Stomach (tissue), 9 donors: ENCODE measurements around the gene VWA8. TPM values are rescaled to one million over a fixed set of nuclear protein-coding genes. Genes with fewer than 3 reads are reported as not detected.
A peak's percentile ranks its signal among the peaks of the same experiment; 100 is the strongest.
"Not testable (repeated sequence)": the region's sequence is repeated elsewhere in the genome, so short reads cannot be mapped to it uniquely, and the experiment has no call there.

Experiments
- DNase-seq, 2 donors: peaks; one replicate each; pipeline versions ENCODE4 v3.0.0 to v3.0.0-alpha.2; 2013 to 2019
- H3K27ac ChIP-seq, 5 donors: fragments of 200-600 bp in 4 of 5; sonication (generic) in 4 of 5; one replicate each; pipeline ENCODE4 v1.5.1; 2013 to 2019; ENCODE audit warnings: mild to moderate bottlenecking in 1 of 5, moderate library complexity in 1 of 5
- H3K27me3 ChIP-seq, 3 donors: fragments of 200-600 bp; sonication (generic); one replicate each; pipeline ENCODE4 v1.5.1; 2017 to 2019; ENCODE audit warnings: mixed run types in 1 of 3
- H3K36me3 ChIP-seq, 4 donors: fragments of 200-600 bp; sonication (generic); 1 replicate in 3 of 4; 2 replicates in 1 of 4; pipeline ENCODE4 v1.5.1; 2016 to 2019
- H3K4me1 ChIP-seq, 4 donors: fragments of 200-600 bp; sonication (generic); one replicate each; pipeline ENCODE4 v1.5.1; 2016 to 2019
- H3K4me3 ChIP-seq, 4 donors: fragments of 200-600 bp; sonication (generic) in 3 of 4; one replicate each; pipeline ENCODE4 v1.5.1; 2016 to 2019; ENCODE audit warnings: mild to moderate bottlenecking in 1 of 4
- H3K9me3 ChIP-seq, 4 donors: fragments of 200-600 bp; sonication (generic); one replicate each; pipeline ENCODE4 v1.5.1; 2016 to 2019
- EP300 ChIP-seq: sonication (generic); formaldehyde crosslinking; IDR thresholded peaks from one replicate; pipeline ENCODE4 v1.6.1; 2017; ENCODE audit warnings: antibody characterized with exemption
- POLR2A ChIP-seq, 4 donors: fragments of 450-650 bp; IDR thresholded peaks; one replicate each; pipeline ENCODE4 v1.6.1; 2016; ENCODE audit warnings: antibody characterized with exemption in 4 of 4, control low read depth in 2 of 4, mild to moderate bottlenecking in 1 of 4, moderate library complexity in 1 of 4
- POLR2AphosphoS5 ChIP-seq, 3 donors: sonication (generic); formaldehyde crosslinking; IDR thresholded peaks; one replicate each; pipeline ENCODE4 v1.6.1; 2016; ENCODE audit warnings: antibody characterized with exemption in 3 of 3
- WGBS, 5 donors: extraction: QIAGEN DNeasy Blood & Tissue Kit in 3 of 5; methylation state at CpG; one replicate each; pipeline versions ENCODE4 v1.1.5 to v1.1.7; 2013 to 2018; 5-methylcytosine and 5-hydroxymethylcytosine counted together
- intact Hi-C: fragments of 100-400 bp; cut with DNase I; formaldehyde crosslinking; loops from one replicate; pipeline ENCODE4 v1.15.1; 2023; ENCODE audit warnings: low total_unique reads
- polyA plus RNA-seq, 3 donors: library from polyadenylated mRNA; stranded (reverse); fragments of 200-250 nt; gene quantifications; one replicate each; pipeline ENCODE4 v1.2.3, GENCODE V29; 2013
- total RNA-seq, 5 donors: library from RNA; depleted of rRNA; stranded (reverse); fragments of >200 nt; gene quantifications; one replicate each; pipeline versions ENCODE4 v1.1.0 to v1.2.3, GENCODE V29; 2014 to 2016
- TF ChIP-seq, protein P1 (sequence below), 7 experiments: fragments of 450-650 bp in 4 of 7; fragments of 200-600 bp in 3 of 7; sonication (generic) in 3 of 7; IDR thresholded peaks; one replicate each; pipeline ENCODE4 v1.5.1; 2016 to 2019; ENCODE audit warnings: antibody characterized with exemption in 7 of 7, control low read depth in 2 of 7, mild to moderate bottlenecking in 1 of 7
- donor health status: healthy with polysubstance abuse.
- donor health status: Bipolar disorder and iron deficiency.
- donor health status: healthy.

The VWA8 gene
- total and polyA plus RNA-seq, 8 donors: 3.3 to 99.2 (median 25.4) TPM

DNA sequence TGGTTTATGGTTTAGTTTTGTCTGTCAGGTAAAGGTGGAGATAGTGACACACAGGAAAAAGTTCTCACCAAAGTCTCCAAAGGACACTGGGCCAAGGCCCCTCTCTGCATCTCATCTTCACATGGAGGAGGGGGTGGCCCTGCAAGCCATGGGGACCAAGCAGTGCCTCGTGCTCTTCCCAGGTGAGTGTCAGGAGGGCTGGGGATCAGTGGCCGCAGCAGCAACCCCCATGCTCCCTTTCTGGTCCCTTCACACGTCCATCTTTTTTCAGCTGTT is 415.5 kb downstream of the VWA8 start:
- TF ChIP-seq POLR2AphosphoS5 (IDR thresholded peaks at IDR 0.05) (no peak), EP300 (no peak), POLR2A (IDR thresholded peaks at IDR 0.05) (no peak)
- TF ChIP-seq, protein P1, sequence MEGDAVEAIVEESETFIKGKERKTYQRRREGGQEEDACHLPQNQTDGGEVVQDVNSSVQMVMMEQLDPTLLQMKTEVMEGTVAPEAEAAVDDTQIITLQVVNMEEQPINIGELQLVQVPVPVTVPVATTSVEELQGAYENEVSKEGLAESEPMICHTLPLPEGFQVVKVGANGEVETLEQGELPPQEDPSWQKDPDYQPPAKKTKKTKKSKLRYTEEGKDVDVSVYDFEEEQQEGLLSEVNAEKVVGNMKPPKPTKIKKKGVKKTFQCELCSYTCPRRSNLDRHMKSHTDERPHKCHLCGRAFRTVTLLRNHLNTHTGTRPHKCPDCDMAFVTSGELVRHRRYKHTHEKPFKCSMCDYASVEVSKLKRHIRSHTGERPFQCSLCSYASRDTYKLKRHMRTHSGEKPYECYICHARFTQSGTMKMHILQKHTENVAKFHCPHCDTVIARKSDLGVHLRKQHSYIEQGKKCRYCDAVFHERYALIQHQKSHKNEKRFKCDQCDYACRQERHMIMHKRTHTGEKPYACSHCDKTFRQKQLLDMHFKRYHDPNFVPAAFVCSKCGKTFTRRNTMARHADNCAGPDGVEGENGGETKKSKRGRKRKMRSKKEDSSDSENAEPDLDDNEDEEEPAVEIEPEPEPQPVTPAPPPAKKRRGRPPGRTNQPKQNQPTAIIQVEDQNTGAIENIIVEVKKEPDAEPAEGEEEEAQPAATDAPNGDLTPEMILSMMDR (IDR thresholded peaks at IDR 0.05): no peak
- Histone ChIP-seq H3K27ac (no peak overlapping the region), H3K4me1 (peaks cover 0 to 8% (median 3%) of the 10 kb centered on the region in 4 donors), H3K27me3 (no peaks in the 10 kb centered on the region), H3K36me3 (no peaks in the 10 kb centered on the region), H3K9me3 (no peaks in the 10 kb centered on the region), H3K4me3 (no peak overlapping the region)
- intact Hi-C loops: no loop called here
- DNase-seq: no peak
- WGBS, 5 donors: 60 to 65% (median 60%) methylated on average over 3 of the region's 3 CpGs

DNA sequence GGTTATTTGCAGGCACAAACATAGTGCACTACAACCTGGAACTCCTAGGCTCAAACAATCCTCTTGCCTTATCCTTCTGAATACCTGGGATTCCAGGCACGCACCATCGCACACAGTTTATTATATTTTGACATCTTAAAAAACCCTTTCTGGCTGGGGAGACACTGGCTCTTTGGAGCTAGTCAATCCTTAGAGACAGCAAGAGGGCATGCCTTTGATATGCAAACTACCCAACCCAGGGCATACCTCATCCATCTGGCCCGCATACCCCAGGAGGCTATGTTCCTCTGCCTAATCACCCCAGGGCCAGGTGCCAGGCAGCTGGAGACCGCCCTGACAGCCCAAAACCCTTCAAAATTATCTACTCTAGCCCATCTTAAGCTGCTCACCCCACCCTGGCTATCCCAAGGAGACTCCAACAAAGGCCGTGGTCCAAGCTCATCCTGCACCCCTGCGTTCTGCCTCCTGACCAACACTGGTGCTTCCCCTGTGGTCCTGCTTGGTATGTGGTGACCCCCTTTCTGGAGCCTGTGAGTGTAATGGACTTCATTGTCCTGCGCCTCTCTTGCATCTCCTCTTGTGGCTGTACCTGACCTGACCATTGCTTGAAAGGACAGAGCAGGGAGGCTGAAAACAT is 417.1 kb downstream of the VWA8 start:
- intact Hi-C loops: no loop called here
- DNase-seq: no peak

DNA sequence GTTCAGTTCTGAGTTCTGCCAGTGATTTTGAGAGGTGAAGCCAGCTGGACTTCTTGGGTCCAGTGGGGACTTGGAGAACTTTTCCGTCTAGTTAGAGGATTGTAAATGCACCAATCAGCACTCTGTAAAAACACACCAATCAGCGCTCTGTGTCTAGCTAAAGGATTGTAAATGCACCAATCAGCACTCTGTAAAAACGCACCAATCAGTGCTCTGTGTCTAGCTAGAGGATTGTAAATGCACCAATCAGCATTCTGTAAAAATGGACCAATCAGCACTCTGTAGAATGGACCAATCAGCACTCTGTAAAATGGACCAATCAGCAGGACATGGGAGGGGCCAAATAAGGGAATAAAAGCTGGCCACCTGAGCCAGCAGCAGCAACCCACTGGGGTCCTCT is 418.1 kb downstream of the VWA8 start:
- H3K4me3 ChIP-seq, intact Hi-C loops, H3K27me3 ChIP-seq, H3K9me3 ChIP-seq, H3K27ac ChIP-seq, H3K4me1 ChIP-seq, DNase-seq, H3K36me3 ChIP-seq: not testable (repeated sequence)
- WGBS, 5 donors: 93 to 100% (median 94%) methylated on average over 3 of the region's 3 CpGs

More for the DNA sequence above, 417.1 kb downstream of the VWA8 start:
- Histone ChIP-seq H3K4me1 (peaks cover 0 to 8% (median 3%) of the 10 kb centered on the region in 4 donors), H3K9me3 (no peaks in the 10 kb centered on the region), H3K36me3 (no peaks in the 10 kb centered on the region), H3K4me3 (no peak overlapping the region), H3K27ac (no peak overlapping the region), H3K27me3 (no peaks in the 10 kb centered on the region)
- TF ChIP-seq EP300 (no peak), POLR2AphosphoS5 (IDR thresholded peaks at IDR 0.05) (no peak), POLR2A (IDR thresholded peaks at IDR 0.05) (no peak)
- TF ChIP-seq, protein P1 (IDR thresholded peaks at IDR 0.05): no peak
- WGBS, 5 donors: 78 to 98% (median 91%) methylated on average over 7 of the region's 7 CpGs

DNA sequence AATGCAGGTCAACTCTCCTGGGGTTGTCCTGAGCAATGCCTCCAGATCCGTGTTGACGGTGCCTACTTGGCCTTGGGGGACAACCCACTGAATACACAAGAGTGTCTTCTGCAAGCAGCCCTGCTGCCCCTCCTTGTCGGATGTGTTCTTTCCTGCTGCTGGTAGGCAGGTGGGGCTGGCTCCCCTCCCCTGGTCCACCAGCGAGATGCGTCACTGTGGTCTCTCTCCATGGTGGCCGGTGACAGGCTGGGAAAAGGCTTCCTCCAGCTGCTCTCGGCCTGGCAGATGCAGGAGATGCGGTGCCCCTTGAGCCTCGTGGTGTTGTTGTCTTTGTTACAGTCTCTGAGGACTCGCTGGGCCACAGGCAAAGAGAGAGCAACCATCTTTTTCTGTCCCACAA is 418.6 kb downstream of the VWA8 start:
- Histone ChIP-seq H3K9me3 (no peaks in the 10 kb centered on the region), H3K27me3 (no peaks in the 10 kb centered on the region), H3K4me1 (peaks cover 0 to 5% (median 2%) of the 10 kb centered on the region in 4 donors), H3K27ac (no peak overlapping the region), H3K36me3 (no peaks in the 10 kb centered on the region), H3K4me3 (no peak overlapping the region)
- WGBS, 5 donors: 86 to 96% (median 95%) methylated on average over 10 of the region's 10 CpGs
- DNase-seq: no peak
- TF ChIP-seq POLR2AphosphoS5 (IDR thresholded peaks at IDR 0.05) (no peak), EP300 (no peak), POLR2A (IDR thresholded peaks at IDR 0.05) (no peak)
- TF ChIP-seq, protein P1 (IDR thresholded peaks at IDR 0.05): no peak
- intact Hi-C loops: no loop called here

DNA sequence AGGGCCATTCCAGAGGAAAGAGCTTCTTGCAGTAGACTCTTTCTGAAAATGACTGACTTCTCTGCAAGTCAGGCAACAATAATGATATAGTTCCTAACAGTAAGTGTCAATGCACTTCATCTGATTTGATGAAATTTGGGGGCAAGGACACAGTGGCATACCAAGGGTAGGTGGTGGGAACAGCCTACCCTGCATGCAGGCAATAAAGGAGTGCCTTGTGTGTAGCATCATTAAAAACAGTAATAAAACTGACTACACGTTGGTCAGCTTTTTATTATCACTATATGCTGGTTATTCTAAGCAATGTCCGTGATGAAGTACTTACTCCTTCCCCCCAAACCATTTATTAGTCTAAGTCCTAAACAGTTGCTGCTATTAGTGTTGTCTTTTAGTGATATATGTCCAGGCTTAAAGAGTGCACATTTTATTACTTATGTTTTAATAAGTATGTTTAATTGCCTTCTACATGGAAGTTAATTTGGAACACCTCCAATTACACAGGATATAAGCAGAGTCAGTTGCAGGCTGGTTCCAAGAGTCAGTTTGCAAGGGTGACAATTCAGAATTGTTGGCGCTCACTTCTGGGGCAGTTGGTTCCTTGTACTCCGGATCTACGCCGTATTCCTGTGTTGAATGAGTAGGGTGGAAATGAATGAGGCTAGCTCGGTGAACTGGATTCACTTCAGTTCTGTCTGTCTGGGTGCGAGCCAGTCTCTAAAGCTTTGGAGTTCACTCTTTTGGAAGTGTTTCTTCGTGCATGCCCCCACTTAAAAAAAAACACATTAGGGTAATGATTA is 419.6 kb downstream of the VWA8 start:
- WGBS, 5 donors: 74 to 84% (median 76%) methylated on average over 9 of the region's 9 CpGs
- Histone ChIP-seq H3K4me1 (no peaks in the 10 kb centered on the region), H3K27me3 (no peaks in the 10 kb centered on the region), H3K27ac (no peak overlapping the region), H3K36me3 (no peaks in the 10 kb centered on the region), H3K4me3 (no peak overlapping the region), H3K9me3 (no peaks in the 10 kb centered on the region)
- intact Hi-C loops: no loop called here
- DNase-seq: no peak
- TF ChIP-seq POLR2A (IDR thresholded peaks at IDR 0.05): no peak
- TF ChIP-seq EP300: no peak
- TF ChIP-seq, protein P1 (IDR thresholded peaks at IDR 0.05): no peak
- TF ChIP-seq POLR2AphosphoS5 (IDR thresholded peaks at IDR 0.05): no peak

DNA sequence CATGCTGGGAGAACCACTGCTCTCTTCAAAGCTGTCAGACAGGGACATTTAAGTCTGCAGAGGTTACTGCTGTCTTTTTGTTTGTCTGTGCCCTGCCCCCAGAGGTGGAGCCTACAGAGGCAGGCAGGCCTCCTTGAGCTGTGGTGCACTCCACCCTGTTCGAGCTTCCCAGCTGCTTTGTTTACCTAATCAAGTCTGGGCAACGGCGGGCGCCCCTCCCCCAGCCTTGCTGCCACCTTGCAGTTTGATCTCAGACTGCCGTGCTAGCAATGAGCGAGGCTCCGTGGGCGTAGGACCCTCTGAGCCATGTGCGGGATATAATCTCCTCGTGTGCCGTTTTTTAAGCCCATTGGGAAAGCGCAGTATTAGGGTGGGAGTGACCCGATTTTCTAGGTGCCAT is 420.7 kb downstream of the VWA8 start:
- H3K4me1 ChIP-seq, H3K36me3 ChIP-seq, H3K27ac ChIP-seq, intact Hi-C loops, H3K9me3 ChIP-seq, H3K4me3 ChIP-seq, H3K27me3 ChIP-seq: not testable (repeated sequence)
- 36 to 60% (median 44%) methylated on average over 8 to 13 of the region's 13 CpGs for WGBS, 5 donors
- DNase-seq: peak; percentile 43 to 65
